DMS 273 (cell line): ENCODE data around the gene SPECC1.
A peak's percentile ranks its signal among the peaks of the same experiment; 100 is the strongest.

Source experiments
- DNase-seq: peaks from one replicate; lab custom pipeline; 2025; ENCODE audit not compliant: unreplicated experiment; lab: John Stamatoyannopoulos, UW

Gene SPECC1

DNA sequence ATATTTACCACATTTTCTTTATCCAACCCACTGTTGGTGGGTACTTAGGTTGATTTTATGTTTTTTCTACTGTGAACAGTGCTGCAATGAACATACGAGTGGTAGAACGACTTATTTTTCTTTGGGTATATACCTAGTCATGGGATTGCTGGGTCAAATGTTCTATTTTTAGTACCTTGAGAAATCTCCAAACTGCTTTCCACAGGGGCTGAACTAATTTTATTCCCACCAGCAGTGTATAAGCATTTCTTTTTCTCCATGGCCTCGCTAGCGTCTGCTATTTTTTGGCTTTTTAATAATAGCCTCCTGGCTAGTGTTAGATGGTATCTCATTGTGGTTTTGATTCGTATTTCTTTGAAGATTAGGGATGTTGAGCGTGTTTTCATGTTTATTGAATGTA is 255.8 kb downstream of the SPECC1 start:
- DNase-seq: no peak

DNA sequence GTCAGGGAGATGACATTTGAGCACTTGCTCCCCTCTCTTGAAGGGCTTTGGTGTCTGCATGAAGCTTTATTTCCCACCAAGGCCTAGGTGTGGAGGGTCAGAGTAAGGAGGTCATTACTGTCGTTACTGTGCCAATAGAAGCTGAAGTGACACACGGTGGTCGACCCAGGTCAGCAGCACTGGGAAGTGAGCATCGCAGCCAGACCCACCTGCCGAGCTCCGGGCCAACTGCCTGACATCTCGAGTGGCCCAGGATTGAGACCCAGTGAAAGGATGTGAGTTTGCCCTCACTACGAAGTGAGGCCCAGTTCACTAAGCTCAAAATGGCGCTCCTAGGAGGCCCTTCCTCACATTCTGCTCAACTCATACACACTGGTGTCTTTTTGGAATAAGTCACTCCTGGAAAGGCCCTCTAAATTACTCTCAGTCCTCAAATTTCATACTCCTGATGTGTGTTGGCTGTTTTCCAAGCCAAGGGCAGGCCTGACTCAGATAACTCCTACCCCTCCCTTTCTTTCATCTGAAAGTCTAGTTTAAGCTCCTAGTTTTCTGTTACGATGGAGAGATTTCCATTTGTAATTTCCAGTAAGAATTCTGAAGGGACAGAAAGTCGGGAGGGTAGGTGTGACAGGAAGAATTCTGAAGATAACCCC is 257.8 kb downstream of the SPECC1 start:
- peak; percentile 66 for DNase-seq

DNA sequence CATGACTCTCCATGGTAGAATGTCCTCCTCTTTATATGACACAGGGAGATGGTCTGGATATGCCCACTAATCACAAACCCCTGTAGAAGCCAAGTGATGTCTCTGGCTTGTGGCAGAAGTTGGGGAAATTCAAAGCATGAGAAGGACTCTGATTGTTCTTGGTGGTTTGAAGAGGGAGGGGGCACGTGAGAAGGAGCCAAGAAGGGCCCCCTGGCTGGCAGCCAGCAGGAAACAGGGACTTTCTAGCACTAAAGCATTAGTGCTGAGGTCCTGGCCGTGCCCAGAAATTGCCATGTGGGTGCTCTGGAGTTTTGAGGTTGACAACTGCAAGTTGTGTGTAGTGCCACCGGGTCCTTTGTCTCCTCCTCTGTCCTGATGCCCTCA is 258.3 kb downstream of the SPECC1 start:
- peak; percentile 13 for DNase-seq

DNA sequence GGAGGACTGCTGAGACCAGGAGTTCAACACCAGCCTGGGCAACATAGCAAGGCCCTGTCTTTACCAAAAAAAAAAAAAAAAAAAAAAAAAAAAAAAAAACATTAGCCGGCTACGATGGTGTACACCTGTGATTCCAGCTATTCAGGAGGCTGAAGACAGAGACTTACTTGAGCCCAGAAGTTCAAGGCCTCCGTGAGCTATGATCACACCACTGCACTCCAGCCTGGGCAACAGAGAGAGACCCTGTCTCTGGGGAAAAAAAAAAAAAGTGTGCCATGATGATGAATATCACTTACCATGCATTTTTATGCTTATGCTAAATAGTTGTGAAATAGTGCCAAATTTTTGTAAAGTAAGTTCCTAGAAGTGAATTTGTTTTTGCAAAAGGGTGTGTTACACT is 261.2 kb downstream of the SPECC1 start:
- no peak for DNase-seq

DNA sequence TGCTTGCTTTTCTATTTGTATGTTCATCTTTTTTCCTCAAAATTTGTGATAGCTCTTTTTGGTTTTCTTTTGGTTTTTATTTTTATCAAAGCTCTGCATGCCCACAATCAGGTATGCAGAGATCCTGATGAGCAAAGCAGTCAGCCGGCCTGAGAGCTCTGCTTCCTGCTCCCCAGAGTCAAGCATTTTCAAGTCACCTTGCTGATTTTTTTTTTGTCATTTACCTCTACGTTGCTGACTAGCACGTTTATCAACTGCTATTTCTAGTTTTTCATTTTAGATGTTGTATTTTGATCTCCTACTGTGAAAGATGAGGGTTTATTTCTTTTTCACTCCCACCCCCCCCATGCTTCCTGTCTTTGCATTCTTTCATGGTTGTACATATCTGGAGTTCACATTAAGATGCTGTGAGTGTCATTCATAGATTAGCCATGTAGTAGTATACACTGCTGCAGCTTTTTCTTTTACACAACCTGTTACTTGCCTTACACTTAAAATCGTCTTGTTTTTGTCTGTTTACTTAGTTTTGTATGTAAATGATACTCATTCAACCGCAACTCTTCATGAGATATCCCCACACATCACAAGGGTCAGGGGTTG is 262.0 kb downstream of the SPECC1 start:
- no peak for DNase-seq

DNA sequence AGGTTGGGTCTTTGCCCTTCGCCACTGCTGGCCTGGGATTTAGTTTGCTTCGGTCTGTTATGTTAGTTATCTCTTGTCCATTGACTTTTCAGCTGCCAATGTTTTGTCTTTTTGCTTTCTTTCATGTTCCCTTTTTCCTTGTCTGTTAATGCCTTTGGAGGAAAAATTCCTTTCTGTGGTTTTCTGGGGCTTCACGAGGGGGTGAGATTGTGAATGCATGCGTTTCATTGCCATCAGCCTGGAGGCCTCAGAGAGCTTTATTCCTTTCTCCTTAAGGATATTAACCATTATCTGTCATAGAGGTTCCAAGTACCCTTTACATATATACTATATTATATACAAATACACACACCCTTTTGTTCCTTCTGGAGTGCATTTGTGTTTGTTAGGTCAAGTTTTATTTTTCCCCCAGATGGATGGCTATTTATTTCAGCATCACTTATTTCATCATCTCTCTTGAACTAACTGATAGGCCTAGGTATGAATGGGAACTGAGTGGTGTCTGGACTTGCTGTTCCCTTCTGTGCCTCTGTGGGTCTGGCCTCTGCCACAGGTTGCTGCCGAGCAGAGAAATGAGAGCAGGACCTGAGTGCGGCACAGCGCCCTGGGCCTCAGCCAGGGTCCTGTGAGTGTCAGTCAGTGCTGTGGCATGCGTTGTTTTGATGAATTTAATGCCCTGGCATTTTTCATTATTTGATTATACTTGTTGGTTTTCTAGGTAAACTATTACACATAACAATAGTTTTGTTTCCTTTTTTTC is 264.8 kb downstream of the SPECC1 start:
- no peak for DNase-seq

DNA sequence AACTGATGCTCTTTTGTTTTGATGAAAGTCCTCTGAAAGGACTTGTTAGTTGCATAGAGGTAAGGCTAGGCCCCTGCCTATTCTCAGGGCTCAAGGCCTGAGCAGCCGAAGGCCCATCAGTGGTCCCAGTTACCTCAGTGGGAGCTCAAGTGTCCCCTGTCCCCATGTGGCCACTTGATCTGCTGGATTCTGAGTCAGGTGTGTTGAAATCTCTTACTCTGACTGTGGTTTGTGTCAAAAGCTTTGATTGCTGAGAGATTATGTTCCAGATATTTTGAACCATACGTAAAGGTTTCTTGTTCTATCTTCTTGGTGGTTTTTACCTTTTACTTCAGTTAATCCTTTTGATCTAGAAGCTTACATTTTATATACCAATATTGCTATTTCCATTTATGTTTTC is 266.5 kb downstream of the SPECC1 start:
- DNase-seq: no peak

DNA sequence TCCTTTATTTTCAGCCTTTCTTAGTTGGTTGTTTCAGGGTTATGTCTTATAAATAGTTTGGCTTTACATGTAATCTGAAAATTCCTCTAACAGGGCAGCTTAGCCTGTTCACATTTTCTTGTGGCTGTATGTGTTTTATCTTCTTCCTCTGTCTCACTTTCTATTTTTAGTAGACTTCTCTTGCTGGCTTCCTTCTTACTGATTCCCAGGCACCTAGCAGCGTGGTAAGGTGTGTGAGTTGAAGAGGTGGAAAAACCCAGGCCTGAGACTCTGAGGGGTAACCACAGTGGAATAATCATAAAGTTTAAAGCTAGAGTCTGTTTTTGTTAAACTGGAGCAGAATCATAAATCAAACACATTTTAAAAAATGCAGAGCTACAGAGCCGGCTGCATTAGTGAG is 267.3 kb downstream of the SPECC1 start:
- DNase-seq: no peak

DNA sequence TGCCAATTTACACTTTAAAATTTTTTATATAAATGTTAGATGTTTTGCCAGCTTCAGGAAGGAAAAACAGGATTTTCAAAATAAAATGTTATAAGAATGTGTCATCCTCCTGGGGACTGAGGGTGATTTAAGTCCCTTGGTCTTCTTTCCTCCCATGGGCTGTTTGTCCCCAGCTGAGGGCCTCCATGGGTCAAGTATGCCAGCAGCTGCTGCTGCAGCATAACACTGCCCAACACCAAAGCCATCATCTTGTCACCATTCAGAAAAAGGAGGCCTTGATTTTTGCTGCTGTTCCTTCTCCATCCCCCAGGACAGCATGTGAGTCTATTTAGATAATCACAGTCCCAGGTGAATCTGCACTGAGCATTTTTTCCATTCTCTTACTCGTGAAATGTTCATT is 269.6 kb downstream of the SPECC1 start:
- no peak for DNase-seq

DNA sequence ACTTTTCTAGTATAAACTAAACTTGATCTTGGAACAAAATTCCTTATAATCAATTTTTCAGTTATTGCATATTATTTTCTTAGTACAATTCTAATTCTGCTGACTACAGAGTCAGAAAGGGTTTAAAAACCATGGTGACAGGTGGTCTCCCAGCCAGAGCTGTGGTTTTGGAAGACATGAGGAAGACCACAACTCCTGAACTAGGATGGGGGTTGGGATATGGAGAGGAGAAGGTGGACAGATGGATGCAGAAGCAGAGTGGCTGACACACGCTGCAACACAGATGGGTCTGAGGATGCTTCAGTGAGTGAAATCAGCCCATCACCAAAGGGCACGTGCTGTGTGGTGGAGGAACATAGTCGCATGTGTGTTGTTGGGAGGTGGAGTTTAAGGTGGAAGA is 270.5 kb downstream of the SPECC1 start:
- DNase-seq: peak; percentile 47

DNA sequence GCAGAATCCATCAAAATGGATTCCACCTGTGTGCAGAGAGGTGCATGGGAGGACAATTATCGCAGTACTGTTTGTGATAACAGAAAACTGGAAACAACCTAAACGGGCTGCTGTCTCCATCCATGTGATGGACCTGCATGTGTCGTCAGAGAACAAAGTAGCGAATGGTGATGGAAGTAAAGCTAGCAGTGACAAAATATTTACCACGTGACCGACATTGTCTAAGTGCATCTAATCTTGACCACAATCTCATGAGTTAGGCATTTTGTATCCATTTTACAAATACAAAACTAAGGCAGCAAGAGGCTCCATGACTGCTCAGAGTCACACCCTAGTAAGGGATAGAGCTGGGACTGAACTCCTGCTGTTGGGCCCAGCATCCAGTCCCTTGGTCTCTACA is 270.9 kb downstream of the SPECC1 start:
- DNase-seq: no peak

DNA sequence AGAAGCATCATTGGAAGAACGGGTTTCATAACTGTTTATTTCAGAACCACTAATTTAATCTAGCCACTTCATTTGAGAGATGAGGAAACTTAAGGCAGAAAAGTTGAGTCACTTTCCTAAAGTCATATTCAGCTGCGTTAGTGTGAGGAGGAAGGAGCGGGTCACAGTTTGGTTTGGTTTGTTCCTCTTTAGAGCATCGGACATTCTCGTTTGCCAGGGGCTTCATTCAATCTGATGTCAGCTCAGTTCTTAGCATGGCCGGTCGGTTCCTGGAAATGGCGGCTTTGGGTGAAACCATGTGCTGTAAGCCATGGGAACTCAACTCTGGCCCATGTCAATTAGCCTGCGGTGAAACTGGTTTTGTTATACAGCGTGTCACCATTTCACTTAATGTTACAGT is 271.7 kb downstream of the SPECC1 start:
- DNase-seq: no peak

DNA sequence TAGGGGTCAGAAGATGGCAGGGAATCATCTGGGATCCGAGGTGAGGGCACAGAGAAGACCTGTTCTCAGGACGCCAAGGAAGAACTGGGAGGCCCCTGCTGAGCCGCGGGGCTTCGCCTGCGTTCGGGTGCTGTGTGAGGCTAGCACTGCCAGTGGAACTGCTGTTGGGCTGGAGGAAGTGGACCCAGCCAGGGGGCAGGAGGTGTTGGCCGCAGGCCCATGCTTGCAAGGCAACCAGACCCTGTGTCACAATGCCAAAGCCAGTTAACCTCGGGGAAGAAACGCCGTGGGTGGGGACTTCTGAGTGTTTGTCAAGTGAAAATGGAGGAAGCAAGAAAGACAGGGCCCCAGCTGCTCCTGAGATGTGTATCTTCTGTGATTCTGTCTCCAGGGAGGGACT is 272.7 kb downstream of the SPECC1 start:
- no peak for DNase-seq

DNA sequence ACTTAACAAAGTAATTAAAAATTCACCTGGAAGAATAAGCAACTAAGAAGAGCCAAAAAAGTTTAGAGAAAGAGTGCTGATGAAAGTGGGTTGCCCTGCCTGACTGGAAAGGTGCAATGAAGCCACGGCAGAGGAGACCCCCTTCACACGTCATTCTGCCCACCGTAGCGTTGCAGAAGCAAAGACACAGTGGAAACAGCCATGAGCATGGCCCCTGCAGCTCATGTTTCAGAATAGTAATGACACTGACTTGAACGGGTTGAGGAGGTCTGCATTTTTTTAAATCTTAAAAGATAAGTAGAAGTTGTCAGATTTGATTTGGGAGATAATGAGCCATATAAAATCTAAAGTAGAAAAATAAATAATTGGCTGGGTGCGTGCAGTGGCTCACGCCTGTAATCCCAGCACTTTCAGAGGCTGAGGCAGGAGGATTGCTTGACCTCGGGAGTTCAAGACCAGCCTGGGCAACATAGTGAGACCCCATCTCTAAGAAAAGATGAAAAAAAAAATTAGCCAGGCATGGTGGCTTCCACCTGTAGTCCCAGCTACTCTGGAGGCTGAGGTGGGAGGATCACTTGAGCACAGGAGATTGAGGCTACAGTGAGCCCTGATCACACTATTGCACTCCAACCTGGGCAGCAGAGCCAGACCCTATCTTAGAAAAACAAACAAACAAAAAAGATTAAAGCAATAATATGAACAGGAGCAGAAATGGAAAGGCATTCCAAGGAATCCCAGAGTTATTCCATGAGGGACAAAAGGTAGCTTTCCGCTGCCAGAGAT is 273.6 kb downstream of the SPECC1 start:
- DNase-seq: no peak

DNA sequence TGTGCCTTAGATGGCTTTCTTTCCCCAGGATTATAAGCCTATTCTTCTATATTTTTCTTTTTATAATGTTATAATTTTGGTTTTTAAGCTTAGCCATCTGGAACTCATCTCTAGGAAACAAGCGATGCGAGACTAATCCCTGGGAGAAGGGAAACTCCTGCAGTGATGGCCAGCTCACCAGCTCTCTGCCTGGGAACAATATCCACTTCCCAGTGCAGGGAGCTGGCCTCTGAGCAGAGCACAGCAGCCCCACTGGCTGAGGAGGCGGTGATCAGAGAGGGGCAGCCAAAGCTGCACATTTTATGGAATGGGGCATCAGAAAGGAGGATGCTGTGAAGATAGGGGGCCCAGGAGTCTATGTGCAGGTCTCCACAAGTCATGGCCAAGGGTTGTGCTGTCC is 274.9 kb downstream of the SPECC1 start:
- DNase-seq: no peak

DNA sequence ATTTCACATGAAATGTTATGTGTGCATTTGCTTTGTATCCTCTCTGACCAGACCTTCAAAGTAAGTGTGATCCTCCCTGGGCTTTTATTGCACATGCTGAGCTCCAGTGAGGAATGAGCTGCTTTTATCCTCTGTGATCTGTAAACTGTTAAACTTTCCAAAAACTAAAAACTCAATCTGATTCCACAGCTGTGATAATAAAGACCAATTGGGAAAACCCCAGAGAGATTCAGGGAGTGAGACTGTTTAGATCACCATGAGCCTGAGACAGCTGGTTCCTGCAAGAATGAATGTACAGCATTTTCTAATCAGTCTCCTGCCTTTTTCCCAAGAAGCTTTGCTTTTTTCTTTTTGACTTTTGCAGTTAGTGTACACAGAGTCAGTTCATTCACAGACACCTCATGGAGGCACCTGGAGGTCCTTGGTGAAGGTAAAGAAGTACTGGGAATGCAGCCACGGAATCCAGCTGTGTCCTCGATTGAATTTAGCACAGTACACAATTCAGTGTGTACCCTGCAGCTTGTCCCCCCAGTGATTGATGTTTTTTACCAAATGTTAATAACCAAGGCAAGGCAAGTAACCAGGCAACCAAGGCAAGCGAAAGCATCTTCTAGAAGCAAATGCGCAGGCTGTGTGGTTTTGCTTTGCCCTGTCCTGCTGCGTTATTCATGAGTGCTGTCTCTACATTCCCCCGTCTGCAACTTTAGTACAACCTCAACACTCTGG is 275.6 kb downstream of the SPECC1 start:
- no peak for DNase-seq

DNA sequence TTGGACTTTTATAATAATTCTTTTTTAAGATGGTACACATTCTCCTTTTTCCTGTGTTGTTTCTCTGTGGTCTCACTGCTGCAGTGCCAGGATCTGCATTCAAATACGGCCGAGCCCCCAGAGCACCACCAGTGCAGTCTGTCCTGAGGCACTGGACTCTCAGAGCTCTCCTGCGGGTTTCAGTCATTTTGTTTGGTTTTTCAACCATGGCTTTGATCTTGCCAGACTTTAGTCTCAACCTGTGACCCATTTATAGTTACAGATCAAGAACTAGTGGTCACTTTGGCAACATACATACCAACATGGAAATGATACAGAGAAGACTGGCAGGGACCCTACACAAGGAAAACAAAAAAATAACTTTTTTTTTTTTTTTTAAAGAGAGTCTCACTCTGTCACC is 280.8 kb downstream of the SPECC1 start:
- DNase-seq: no peak

DNA sequence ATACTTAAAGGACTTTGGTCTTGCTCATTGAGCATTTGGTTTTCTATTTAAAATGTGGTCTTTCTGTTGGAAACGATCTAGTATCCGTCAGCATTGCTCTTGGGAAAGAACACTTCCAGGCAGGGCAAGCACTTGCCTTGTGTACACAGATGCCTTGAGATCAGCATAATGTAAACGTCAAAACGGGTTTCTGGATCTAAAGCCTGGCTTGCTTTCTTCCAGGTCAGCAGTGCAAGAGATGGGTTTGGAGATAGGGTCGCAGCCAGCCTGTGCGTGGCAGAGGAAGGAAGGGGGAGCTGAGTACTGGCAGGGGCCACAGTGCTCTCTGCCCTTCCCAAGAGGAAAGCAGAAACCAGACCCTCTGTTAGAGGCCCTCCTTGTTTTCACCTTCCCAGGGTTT is 282.7 kb downstream of the SPECC1 start:
- no peak for DNase-seq

DNA sequence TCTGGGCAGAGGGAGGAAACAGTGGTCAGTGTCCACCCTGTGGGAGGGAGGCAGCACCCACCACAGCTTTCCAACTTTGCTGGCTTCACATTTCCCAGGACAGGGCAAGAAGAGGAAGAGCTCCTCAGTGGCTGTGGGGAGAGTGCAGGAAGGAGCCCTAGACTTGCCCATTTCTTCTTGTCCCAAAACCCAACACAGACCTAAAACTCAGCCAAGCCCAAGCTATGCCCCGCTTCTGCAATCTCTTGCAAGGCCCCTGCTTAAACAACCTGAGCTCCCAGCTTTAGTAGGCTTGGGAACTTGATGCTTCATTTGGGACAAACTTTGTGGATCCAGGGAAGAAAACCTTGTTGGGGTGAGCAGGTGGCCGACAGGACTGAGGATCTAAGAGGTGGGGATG is 284.3 kb downstream of the SPECC1 start:
- no peak for DNase-seq

DNA sequence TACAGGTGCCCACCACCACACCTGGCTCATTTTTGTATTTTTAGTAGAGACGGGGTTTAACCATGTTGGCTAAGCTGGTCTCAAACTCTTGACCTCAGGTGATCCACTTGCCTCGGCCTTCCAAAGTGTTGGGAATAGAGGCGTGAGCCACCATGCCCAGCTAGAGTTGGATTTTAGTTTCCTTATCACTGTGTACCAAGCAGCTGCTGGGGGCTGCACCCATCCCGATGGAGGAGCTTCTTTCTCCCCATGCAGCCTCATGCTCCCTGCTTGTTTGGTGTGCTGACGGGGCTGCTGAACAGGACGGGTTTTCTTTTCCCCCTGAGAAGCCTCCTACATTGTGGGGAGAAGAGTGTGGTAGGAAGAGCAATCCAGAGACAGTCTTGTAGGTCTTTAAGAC is 285.0 kb downstream of the SPECC1 start:
- no peak for DNase-seq

DNA sequence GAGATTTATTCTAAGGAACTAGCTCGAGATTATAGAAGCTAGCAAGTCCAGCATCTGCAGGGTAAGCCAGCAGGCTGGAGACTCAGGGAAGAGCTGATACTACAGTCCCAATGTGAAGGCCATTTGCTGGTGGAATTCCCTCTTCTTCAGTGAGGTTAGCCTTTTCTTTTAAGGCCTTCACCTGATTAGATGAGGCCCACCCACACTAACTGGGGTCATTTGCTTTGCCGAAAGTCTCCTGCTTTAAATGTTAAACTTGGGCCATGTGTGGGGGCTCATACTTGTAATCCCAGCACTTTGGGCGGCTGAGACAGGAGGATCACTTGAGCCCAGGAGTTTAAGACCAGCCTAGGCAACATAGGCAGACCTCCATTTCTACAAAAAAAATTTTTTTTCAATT is 289.9 kb downstream of the SPECC1 start:
- no peak for DNase-seq
